Sigmoid colon (tissue), 7 donors: ENCODE results near the gene LNX2. TPM values are rescaled to one million over a fixed set of nuclear protein-coding genes. Genes with fewer than 3 reads are reported as not detected.

Experiments used
- DNase-seq: peaks from one replicate; pipeline ENCODE4 v3.0.0-alpha.2; 2019
- H3K27ac ChIP-seq, 4 donors: fragments of 200-600 bp; sonication (generic); one replicate each; pipeline ENCODE4 v1.5.1; 2016 to 2019; ENCODE audit warnings: mild to moderate bottlenecking in 1 of 4
- H3K27me3 ChIP-seq, 3 donors: fragments of 200-600 bp; sonication (generic); one replicate each; pipeline ENCODE4 v1.5.1; 2019; ENCODE audit warnings: mild to moderate bottlenecking in 1 of 3
- H3K36me3 ChIP-seq, 4 donors: fragments of 200-600 bp; sonication (generic); one replicate each; pipeline ENCODE4 v1.5.1; 2016 to 2019
- H3K4me1 ChIP-seq, 4 donors: fragments of 200-600 bp; sonication (generic); one replicate each; pipeline ENCODE4 v1.5.1; 2017 to 2019
- H3K4me3 ChIP-seq, 4 donors: fragments of 200-600 bp; sonication (generic); one replicate each; pipeline ENCODE4 v1.5.1; 2017 to 2019; ENCODE audit warnings: mild to moderate bottlenecking in 2 of 4, moderate library complexity in 1 of 4
- H3K9me3 ChIP-seq, 4 donors: fragments of 200-600 bp in 3 of 4; sonication (generic) in 3 of 4; one replicate each; pipeline versions ENCODE4 v1.5.1 to v1.6.1; 2013 to 2019
- EP300 ChIP-seq, 4 donors: sonication (generic); formaldehyde crosslinking; IDR thresholded peaks; one replicate each; pipeline ENCODE4 v1.6.1; 2017; ENCODE audit warnings: antibody characterized with exemption in 4 of 4
- POLR2A ChIP-seq, 2 donors: fragments of 450-650 bp; IDR thresholded peaks; one replicate each; pipeline ENCODE4 v1.6.1; 2016; ENCODE audit warnings: antibody characterized with exemption in 2 of 2, mild to moderate bottlenecking in 2 of 2, moderate library complexity in 2 of 2
- POLR2AphosphoS5 ChIP-seq, 4 donors: sonication (generic); formaldehyde crosslinking; IDR thresholded peaks; one replicate each; pipeline ENCODE4 v1.6.1; 2017; ENCODE audit warnings: antibody characterized with exemption in 4 of 4
- WGBS, 2 donors: extraction: QIAGEN DNeasy Blood & Tissue Kit; methylation state at CpG; one replicate each; pipeline ENCODE4 v1.1.7; 2013; 5-methylcytosine and 5-hydroxymethylcytosine counted together
- intact Hi-C: fragments of 100-400 bp; cut with DNase I; formaldehyde crosslinking; loops from one replicate; pipeline ENCODE4 v1.15.1; 2023
- polyA plus RNA-seq, 3 donors: library from polyadenylated mRNA; stranded (reverse); fragments of 200-250 nt; gene quantifications; one replicate each; pipeline ENCODE4 v1.2.3, GENCODE V29; 2013
- total RNA-seq, 4 donors: library from RNA; depleted of rRNA; stranded (reverse); fragments of >200 nt; gene quantifications; one replicate each; pipeline ENCODE4 v1.1.0, GENCODE V29; 2016
- TF ChIP-seq, protein P1 (sequence below), 4 experiments: fragments of 450-650 bp in 3 of 4; fragments of 200-600 bp in 1 of 4; IDR thresholded peaks; one replicate each; pipeline ENCODE4 v1.5.1; 2016 to 2019; ENCODE audit warnings: antibody characterized with exemption in 4 of 4, mild to moderate bottlenecking in 3 of 4, moderate library complexity in 2 of 4
- donor health status: healthy with polysubstance abuse.
- donor health status: Bipolar disorder and iron deficiency.
- donor health status: healthy.

The LNX2 gene
- total and polyA plus RNA-seq, 7 donors = 7.7 to 22.2 (median 10.9) TPM

DNA sequence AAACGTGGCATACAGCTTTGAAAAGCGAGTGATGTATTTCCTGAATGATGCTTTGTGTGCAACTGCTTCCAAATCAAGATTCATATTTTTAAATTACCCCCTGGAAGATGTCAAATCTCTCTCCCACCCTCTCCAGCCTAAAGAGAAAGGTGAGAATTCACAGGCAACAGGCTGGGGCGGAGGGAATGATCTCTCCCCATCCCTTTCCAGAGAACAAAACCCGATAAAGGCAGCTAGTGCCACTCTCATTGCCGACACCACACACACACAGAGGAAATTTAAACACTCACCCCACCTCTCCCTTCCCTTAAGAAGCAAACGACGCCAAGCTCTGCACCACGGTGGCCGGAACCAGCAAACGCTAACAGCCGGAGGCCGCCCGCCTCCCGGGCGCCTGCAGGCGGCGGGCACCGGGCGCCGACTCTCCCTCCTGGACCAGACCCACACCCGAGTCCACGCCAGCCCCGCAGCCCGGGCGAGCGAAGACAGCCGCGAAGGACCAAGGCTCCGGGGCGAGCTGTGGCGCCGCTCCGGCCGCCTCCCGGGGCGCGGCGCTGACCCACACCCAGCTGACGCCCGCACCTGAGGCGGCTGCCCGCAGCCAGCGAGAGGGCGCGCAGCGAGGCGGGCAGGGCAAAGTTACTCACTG lies 477 bp downstream of the LNX2 start:
- whole genome bisulfite sequencing, 2 donors = 0% methylated on average over 47 of the region's 47 CpGs
- H3K4me3 ChIP-seq = peak overlapping the region; percentile 85 to 95 (median 92)

DNA sequence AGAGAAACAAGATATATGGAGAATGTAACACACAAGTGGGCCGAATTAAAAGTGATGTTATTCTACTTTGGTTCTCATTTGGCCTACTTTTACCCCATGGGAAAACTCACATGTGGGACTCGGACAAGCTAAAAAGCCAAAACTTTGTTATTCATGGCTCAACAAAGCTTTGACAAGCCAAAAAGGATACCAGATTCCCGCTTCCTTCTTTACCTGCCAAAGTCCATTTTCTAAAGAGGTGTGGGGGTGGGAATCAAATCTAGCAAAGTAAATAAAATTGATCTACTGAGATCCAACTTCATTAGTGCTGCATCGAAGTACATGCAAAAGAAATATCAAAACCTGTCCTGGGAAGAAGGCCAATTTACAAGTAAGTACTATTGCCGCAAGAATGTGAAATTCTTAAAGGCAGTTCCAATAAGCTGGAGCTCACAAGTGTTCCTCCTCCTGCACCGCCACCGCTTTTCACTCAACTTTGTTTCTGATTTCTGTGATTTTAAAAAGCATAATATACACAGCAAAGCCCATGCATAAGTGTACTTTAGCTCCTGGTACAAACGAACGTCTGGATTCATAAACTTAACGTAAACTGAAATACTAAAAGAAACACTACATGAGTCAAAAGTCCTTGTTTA lies 1.1 kb downstream of the LNX2 start:
- DNase-seq = no peak
- no peaks in the 10 kb centered on the region for H3K9me3 ChIP-seq
- TF ChIP-seq EP300 (IDR thresholded peaks at IDR 0.05) (no peak), POLR2AphosphoS5 (IDR thresholded peaks at IDR 0.05) (no peak), POLR2A (IDR thresholded peaks at IDR 0.05) (no peak)
- TF ChIP-seq, protein P1, sequence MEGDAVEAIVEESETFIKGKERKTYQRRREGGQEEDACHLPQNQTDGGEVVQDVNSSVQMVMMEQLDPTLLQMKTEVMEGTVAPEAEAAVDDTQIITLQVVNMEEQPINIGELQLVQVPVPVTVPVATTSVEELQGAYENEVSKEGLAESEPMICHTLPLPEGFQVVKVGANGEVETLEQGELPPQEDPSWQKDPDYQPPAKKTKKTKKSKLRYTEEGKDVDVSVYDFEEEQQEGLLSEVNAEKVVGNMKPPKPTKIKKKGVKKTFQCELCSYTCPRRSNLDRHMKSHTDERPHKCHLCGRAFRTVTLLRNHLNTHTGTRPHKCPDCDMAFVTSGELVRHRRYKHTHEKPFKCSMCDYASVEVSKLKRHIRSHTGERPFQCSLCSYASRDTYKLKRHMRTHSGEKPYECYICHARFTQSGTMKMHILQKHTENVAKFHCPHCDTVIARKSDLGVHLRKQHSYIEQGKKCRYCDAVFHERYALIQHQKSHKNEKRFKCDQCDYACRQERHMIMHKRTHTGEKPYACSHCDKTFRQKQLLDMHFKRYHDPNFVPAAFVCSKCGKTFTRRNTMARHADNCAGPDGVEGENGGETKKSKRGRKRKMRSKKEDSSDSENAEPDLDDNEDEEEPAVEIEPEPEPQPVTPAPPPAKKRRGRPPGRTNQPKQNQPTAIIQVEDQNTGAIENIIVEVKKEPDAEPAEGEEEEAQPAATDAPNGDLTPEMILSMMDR (IDR thresholded peaks at IDR 0.05) = no peak
- peak overlapping the region; percentile 91 to 98 (median 96) for H3K27ac ChIP-seq
- WGBS, 2 donors = 13 to 41% methylated on average over 10 of the region's 10 CpGs
- H3K27me3 ChIP-seq = no peaks in the 10 kb centered on the region
- peak overlapping the region; percentile 85 to 95 (median 92) for H3K4me3 ChIP-seq
- peaks cover 0 to 6% (median 0%) of the 10 kb centered on the region in 4 donors for H3K36me3 ChIP-seq
- intact Hi-C loops = no loop called here
- H3K4me1 ChIP-seq = peaks cover 0 to 38% (median 27%) of the 10 kb centered on the region in 4 donors

More for the DNA sequence above, 477 bp downstream of the LNX2 start:
- Histone ChIP-seq H3K27me3 (no peaks in the 10 kb centered on the region), H3K9me3 (no peaks in the 10 kb centered on the region), H3K27ac (peak overlapping the region; percentile 91 to 98 (median 96)), H3K36me3 (peaks cover 0 to 8% (median 0%) of the 10 kb centered on the region in 4 donors), H3K4me1 (peaks cover 0 to 38% (median 27%) of the 10 kb centered on the region in 4 donors)
- no peak for TF ChIP-seq POLR2A (IDR thresholded peaks at IDR 0.05)
- TF ChIP-seq, protein P1 (IDR thresholded peaks at IDR 0.05) = peak in 3 of 4 experiments; percentile 8 to 58 (median 42)
- intact Hi-C loops = loop anchor here (5.0 to 10.0 kb wide), 4 partner anchors 168 to 515 kb away; partner anchors contain the start of genes GTF3A, MTIF3, PAN3 and RPL21
- peak; percentile 81 for DNase-seq

DNA sequence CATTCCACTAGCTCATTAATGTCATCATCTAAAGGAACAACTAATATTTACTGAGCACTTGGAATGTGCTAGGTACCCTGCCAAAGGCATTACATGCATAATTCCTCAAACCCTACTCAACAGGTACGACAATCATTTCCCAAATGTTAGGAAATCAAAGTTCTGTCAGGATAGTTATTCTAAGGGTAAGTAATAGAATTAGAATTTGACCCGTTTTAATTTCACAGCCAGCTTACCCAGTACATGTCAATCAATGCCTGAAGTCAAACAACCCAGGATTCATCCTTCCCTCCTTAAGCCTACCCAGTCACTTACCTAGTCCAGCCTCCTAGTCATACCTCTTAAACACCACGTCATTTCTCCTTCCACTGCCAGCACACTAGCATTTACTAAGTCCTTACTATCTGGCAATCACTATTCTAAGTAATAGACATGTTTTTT lies 2.4 kb downstream of the LNX2 start:
- Histone ChIP-seq H3K4me1 (peaks cover 0 to 36% (median 22%) of the 10 kb centered on the region in 4 donors), H3K27me3 (no peaks in the 10 kb centered on the region), H3K9me3 (no peaks in the 10 kb centered on the region), H3K4me3 (no peak overlapping the region), H3K36me3 (no peaks in the 10 kb centered on the region), H3K27ac (no peak overlapping the region)
- 63 to 89% methylated on average over 3 of the region's 3 CpGs for WGBS, 2 donors
- DNase-seq = no peak
- intact Hi-C loops = no loop called here
- no peak for TF ChIP-seq POLR2A (IDR thresholded peaks at IDR 0.05)
- TF ChIP-seq, protein P1 (IDR thresholded peaks at IDR 0.05) = no peak
- TF ChIP-seq POLR2AphosphoS5 (IDR thresholded peaks at IDR 0.05) = no peak
- no peak for TF ChIP-seq EP300 (IDR thresholded peaks at IDR 0.05)

DNA sequence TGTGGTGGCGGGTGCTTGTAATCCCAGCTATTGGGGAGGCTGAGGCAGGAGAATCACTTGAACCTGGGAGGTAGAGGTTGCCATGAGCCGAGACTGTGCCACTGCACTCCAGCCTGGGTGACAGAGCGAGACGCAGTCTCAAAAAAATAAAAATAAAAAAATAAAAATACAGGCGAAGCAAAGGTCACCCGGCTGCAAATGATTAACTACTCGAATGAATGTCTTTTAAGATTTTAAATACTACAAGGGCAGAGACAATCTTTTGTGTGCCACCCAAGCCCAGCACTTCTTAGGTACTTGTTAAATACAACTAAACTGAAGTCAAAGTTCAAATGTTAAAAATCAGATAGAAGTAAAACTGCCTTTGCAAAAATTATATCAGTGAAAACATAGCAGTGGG lies 6.7 kb downstream of the LNX2 start:
- DNase-seq = no peak
- Histone ChIP-seq H3K27me3 (no peaks in the 10 kb centered on the region), H3K36me3 (no peaks in the 10 kb centered on the region), H3K27ac (no peak overlapping the region), H3K9me3 (no peaks in the 10 kb centered on the region), H3K4me1 (peaks cover 0 to 16% (median 6%) of the 10 kb centered on the region in 4 donors), H3K4me3 (no peak overlapping the region)
- no peak for TF ChIP-seq POLR2AphosphoS5 (IDR thresholded peaks at IDR 0.05)
- TF ChIP-seq, protein P1 (IDR thresholded peaks at IDR 0.05) = no peak
- TF ChIP-seq POLR2A (IDR thresholded peaks at IDR 0.05) = no peak
- TF ChIP-seq EP300 (IDR thresholded peaks at IDR 0.05) = no peak
- intact Hi-C loops = no loop called here
- WGBS, 2 donors = 36 to 68% methylated on average over 7 of the region's 7 CpGs
